ENCODE results near the gene RASA3. TPM values are rescaled to one million over a fixed set of nuclear protein-coding genes. Genes with fewer than 3 reads are reported as not detected.

Gene RASA3
- total RNA-seq, 1 experiment from 2014 or later: 18.6 TPM

DNA sequence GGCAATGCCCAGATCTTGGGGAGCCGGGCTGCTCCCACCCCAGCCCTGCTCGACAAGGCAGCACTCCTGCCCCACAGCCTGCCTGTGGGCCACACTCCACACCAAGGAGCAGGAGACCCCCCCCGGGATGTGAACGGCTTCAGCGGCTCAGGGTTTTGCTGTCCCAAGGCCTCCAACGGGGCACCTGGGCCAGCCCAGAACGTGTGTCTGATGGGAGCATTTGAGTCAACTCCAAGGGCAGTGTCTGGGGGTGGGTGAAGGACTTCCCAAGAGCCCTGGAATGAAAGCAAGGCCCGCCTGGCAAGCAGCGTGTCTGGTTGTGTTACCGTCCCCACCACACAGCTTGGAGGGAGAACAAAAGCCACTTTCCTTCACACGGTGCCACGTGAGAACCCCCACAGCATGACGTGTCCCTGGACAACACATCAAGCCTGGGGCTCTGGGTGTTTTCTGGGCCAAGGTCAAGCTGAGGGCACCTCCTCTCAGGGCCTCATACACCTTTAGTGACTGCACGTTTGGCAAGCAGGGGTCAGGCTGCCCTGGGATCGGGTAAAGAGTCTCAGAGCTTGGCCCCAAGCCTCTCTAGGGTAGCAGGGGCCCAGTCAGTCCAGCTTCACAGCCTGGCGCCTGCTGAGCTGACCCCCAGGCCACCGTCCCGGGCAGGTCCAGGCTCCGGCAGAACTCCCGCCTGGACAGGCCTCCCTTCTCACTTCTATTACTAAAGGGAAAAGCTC lies 164.5 kb downstream of the RASA3 start:
- TF ChIP-seq TCF7L2 (IDR thresholded peaks at IDR 0.05; ENCODE audit: borderline replicate concordance, extremely low read depth, insufficient read depth, insufficient read length) (no peak), SIN3A (IDR thresholded peaks at IDR 0.05; ENCODE audit: low read depth) (no peak), EZH2phosphoT487 (IDR thresholded peaks at IDR 0.05; ENCODE audit: borderline replicate concordance) (no peak), EGR1 (IDR thresholded peaks at IDR 0.05; ENCODE audit: low read depth) (no peak), FOSL1 (IDR thresholded peaks at IDR 0.05; ENCODE audit: low read depth) (no peak), ELF1 (IDR thresholded peaks at IDR 0.05; ENCODE audit: borderline replicate concordance, low read depth) (no peak), POLR2AphosphoS5 (IDR thresholded peaks at IDR 0.05; ENCODE audit: low read depth, low read length) (no peak), JUND (IDR thresholded peaks at IDR 0.05) (no peak), SRF (IDR thresholded peaks at IDR 0.05; ENCODE audit: low read depth) (no peak), RAD21 (IDR thresholded peaks at IDR 0.05; ENCODE audit: low read depth) (no peak), SP1 (IDR thresholded peaks at IDR 0.05; ENCODE audit: low read depth) (no peak), CBX3 (IDR thresholded peaks at IDR 0.05; ENCODE audit: low read depth) (no peak), EZH2 (IDR thresholded peaks at IDR 0.05) (no peak), ZNF274 (IDR thresholded peaks at IDR 0.05; ENCODE audit: low read depth, low read length) (no peak), CEBPB (IDR thresholded peaks at IDR 0.05; ENCODE audit: low read depth) (no peak)
- TF ChIP-seq, protein P1, sequence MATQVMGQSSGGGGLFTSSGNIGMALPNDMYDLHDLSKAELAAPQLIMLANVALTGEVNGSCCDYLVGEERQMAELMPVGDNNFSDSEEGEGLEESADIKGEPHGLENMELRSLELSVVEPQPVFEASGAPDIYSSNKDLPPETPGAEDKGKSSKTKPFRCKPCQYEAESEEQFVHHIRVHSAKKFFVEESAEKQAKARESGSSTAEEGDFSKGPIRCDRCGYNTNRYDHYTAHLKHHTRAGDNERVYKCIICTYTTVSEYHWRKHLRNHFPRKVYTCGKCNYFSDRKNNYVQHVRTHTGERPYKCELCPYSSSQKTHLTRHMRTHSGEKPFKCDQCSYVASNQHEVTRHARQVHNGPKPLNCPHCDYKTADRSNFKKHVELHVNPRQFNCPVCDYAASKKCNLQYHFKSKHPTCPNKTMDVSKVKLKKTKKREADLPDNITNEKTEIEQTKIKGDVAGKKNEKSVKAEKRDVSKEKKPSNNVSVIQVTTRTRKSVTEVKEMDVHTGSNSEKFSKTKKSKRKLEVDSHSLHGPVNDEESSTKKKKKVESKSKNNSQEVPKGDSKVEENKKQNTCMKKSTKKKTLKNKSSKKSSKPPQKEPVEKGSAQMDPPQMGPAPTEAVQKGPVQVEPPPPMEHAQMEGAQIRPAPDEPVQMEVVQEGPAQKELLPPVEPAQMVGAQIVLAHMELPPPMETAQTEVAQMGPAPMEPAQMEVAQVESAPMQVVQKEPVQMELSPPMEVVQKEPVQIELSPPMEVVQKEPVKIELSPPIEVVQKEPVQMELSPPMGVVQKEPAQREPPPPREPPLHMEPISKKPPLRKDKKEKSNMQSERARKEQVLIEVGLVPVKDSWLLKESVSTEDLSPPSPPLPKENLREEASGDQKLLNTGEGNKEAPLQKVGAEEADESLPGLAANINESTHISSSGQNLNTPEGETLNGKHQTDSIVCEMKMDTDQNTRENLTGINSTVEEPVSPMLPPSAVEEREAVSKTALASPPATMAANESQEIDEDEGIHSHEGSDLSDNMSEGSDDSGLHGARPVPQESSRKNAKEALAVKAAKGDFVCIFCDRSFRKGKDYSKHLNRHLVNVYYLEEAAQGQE (IDR thresholded peaks at IDR 0.05; ENCODE audit: low read depth): no peak
- TF ChIP-seq, protein P2, sequence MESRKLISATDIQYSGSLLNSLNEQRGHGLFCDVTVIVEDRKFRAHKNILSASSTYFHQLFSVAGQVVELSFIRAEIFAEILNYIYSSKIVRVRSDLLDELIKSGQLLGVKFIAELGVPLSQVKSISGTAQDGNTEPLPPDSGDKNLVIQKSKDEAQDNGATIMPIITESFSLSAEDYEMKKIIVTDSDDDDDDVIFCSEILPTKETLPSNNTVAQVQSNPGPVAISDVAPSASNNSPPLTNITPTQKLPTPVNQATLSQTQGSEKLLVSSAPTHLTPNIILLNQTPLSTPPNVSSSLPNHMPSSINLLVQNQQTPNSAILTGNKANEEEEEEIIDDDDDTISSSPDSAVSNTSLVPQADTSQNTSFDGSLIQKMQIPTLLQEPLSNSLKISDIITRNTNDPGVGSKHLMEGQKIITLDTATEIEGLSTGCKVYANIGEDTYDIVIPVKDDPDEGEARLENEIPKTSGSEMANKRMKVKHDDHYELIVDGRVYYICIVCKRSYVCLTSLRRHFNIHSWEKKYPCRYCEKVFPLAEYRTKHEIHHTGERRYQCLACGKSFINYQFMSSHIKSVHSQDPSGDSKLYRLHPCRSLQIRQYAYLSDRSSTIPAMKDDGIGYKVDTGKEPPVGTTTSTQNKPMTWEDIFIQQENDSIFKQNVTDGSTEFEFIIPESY (IDR thresholded peaks at IDR 0.05; ENCODE audit: extremely low read depth, insufficient replicate concordance, low read length): no peak
- TF ChIP-seq, protein P3, sequence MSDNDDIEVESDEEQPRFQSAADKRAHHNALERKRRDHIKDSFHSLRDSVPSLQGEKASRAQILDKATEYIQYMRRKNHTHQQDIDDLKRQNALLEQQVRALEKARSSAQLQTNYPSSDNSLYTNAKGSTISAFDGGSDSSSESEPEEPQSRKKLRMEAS (IDR thresholded peaks at IDR 0.05): no peak
- TF ChIP-seq, protein P4, sequence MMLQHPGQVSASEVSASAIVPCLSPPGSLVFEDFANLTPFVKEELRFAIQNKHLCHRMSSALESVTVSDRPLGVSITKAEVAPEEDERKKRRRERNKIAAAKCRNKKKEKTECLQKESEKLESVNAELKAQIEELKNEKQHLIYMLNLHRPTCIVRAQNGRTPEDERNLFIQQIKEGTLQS (IDR thresholded peaks at IDR 0.05): no peak
- TF ChIP-seq, protein P5, sequence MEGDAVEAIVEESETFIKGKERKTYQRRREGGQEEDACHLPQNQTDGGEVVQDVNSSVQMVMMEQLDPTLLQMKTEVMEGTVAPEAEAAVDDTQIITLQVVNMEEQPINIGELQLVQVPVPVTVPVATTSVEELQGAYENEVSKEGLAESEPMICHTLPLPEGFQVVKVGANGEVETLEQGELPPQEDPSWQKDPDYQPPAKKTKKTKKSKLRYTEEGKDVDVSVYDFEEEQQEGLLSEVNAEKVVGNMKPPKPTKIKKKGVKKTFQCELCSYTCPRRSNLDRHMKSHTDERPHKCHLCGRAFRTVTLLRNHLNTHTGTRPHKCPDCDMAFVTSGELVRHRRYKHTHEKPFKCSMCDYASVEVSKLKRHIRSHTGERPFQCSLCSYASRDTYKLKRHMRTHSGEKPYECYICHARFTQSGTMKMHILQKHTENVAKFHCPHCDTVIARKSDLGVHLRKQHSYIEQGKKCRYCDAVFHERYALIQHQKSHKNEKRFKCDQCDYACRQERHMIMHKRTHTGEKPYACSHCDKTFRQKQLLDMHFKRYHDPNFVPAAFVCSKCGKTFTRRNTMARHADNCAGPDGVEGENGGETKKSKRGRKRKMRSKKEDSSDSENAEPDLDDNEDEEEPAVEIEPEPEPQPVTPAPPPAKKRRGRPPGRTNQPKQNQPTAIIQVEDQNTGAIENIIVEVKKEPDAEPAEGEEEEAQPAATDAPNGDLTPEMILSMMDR (IDR thresholded peaks at IDR 0.05 in 2 of 3, conservative IDR thresholded peaks at IDR 0.05 in 1 of 3; ENCODE audit: borderline replicate concordance in 1 of 3, insufficient read depth in 1 of 3, low read depth in 2 of 3, low read length in 2 of 3): no peak
- H3K9me3 ChIP-seq (ENCODE audit: control insufficient read depth in 1 of 2, insufficient read depth in 1 of 2, low read depth in 1 of 2, low read length in 2 of 2): no peaks in the 10 kb centered on the region
- H3K4me2 ChIP-seq (ENCODE audit: low read length): no peak overlapping the region
- ChIA-PET CTCF (no interaction called here), POLR2A (no interaction called here), RAD21 (ENCODE audit: low non-redundant PET in 1 of 2, low total read pairs in 2 of 2, uncharacterized antibody in 2 of 2, unreplicated experiment in 2 of 2) (no interaction called here)
- H4K20me1 ChIP-seq (ENCODE audit: insufficient read depth): no peaks in the 10 kb centered on the region
- H3K27me3 ChIP-seq (ENCODE audit: insufficient read depth, low read length): no peaks in the 10 kb centered on the region
- H3K9ac ChIP-seq (ENCODE audit: low read length): no peak overlapping the region
- no TSS peak for BruUV-seq (replicated peaks)
- H3K9me2 ChIP-seq (ENCODE audit: insufficient read depth): no peaks in the 10 kb centered on the region
- DNase-seq (ENCODE audit: low read depth, low spot score) (no peak), ATAC-seq (no peak)
- H3K79me2 ChIP-seq (ENCODE audit: insufficient read depth, low read length): no peaks in the 10 kb centered on the region
- intact Hi-C loops (cut with micrococcal nuclease): no loop called here
- no peak overlapping the region for H3K4me3 ChIP-seq (replicated peaks in 1 of 2; ENCODE audit: low read depth in 1 of 2, low read length in 2 of 2)
- H3K36me3 ChIP-seq (ENCODE audit: control insufficient read depth in 1 of 2, insufficient read depth in 2 of 2, low read length in 2 of 2): no peaks in the 10 kb centered on the region
- no peaks in the 10 kb centered on the region for H3K4me1 ChIP-seq (ENCODE audit: control insufficient read depth in 1 of 2, insufficient read depth in 2 of 2, low read length in 2 of 2)
- H3K27ac ChIP-seq (ENCODE audit: low read depth, low read length): no peak overlapping the region
- no peak overlapping the region for H2AFZ ChIP-seq (ENCODE audit: low read depth, low read length, poor library complexity, severe bottlenecking)

Data from HCT116 (cell line).